ENCODE results near the gene SHMT1.
"Not testable (repeated sequence)": the region's sequence is repeated elsewhere in the genome, so short reads cannot be mapped to it uniquely, and the experiment has no call there.

The SHMT1 gene

DNA sequence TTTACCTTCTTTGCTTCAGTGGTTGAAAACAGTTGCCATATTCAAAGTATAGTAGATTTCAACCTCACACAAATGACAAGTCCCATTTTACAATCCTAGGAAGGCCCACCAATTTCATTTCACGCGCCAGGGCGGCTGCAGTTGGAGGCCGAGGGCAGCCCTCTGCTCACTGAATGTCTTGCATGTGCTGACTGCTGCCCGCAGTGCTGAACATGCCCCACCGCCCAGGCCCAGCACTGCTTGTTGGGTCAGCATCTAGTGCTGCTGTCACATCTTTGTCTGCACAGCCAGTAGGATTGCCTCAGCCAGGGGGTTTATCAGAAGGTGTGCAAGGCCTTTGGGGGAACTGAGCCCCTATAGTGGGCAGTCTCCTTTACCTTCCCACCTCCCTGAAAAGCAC, 36.8 kb downstream of the SHMT1 start:
- ATAC-seq, result no peak
- DNase-seq, result no peak

DNA sequence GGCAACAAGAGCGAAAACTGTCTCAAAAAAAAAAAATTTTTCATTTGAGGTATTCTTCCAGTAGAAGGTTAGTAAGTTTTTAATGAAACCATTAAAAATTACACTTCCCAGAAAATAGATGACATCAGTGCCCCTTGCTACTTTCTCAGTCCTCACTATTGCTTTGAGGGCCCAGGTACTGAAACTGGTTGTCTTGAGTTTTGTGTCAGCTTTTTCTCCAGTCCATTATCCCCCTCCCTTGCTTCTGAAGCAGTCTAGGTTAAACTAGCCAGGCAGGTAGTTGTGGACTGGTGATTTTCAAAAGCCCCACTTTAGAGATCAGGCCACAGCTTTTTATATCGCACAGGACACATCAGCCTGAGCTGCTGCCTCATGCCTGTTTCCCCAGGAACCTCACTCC, 37.3 kb downstream of the SHMT1 start:
- no peak for DNase-seq
- ATAC-seq, result no peak

- no peak for ATAC-seq
- DNase-seq, result no peak
These were observed 39.0 kb downstream of the SHMT1 start for GRCh38 chr17:18324140-18325050.

DNA sequence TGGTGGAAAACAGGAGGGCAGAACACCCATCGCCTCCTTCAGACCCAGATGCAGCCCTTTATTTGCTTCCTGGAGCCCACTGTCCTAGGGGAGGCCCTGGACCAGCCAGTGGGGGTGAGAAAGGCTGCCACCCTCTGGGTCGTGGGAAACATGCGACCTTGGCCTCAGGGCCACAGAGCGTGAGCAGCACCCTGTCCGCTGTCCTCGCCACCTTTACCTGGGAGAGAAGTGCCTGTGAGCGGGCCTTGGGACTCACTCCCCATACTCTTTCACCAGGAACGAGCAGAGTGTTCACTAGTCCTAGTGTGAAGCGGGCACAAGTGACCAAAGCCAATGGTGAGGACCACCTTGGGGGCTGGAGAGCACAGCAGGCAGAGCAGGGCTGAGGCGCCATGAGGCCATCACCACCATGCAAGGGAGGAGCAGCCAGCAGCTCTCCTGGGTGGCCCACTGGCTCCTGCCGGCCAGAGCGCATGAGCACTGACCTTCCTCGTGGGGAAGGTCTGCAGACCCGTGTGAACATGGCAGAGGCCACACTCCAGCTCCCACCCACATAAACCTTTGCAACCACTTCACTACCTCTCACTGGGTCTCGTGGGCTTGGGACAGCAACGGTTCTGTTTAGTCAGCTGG, 39.7 kb downstream of the SHMT1 start:
- no peak for DNase-seq

DNA sequence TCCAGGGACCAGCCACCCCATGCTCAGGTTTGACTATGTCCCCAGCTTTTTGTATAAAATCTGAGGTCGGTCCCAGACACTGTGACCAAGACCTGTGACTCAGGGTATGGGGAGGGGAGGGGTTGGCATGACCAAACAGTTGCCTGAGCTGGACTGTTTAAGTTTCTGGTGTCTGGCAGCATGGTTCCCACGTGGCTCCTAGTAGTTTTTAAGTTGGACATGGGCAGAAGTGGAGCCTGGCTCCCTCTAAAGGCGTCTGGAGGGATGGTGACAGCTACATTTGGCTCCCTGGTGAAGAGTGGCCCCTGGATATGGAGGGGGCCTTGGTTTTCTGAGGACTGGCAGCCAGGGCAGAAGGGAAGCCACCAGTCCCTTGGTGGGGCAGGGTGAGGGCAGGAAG, 40.3 kb downstream of the SHMT1 start:
- DNase-seq (no peak), ATAC-seq (no peak)

More for the DNA sequence above, 39.7 kb downstream of the SHMT1 start:
- no peak for ATAC-seq

DNA sequence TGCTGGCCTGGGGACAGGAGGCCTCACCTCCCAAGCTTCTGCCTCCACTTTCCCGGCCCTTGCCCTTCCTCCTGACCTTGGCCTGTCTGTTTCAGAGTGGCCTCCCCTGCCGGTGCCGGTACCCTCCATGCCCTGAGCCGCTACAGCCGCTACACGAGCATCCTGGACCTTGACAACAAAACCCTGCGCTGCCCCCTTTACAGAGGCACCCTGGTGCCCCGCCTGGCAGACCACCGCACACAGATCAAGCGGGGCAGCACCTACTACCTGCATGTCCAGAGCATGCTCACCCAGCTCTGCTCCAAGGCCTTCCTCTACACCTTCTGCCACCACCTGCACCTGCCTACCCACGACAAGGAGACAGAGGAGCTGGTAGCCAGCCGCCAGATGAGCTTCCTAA, 40.8 kb downstream of the SHMT1 start:
- no peak for ATAC-seq
- no peak for DNase-seq

GRCh38 chr17:18321309-18321708, 42.0 kb downstream of the SHMT1 start:
- DNase-seq (no peak), ATAC-seq (no peak)

DNA sequence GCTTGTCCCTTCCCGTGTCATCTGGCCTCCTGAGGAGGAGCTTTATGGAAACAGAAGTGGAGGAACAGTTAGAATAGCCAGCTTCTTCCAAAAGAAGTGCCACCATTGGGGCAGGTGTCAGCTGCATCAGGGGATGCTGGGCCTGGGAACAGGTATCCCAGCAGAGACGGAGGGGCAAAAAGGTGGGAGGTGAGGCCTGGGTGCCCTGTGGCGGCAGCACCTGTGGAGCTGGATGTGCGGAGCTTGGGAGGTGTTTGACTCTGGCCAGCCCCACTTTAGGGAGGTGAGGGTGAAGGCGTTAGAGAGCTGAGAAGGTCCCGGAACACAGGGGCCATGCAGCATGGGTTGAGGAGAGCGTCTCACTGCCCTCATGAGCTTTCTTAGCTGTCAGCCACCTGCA, 43.0 kb downstream of the SHMT1 start:
- ATAC-seq (no peak), DNase-seq (no peak)

DNA sequence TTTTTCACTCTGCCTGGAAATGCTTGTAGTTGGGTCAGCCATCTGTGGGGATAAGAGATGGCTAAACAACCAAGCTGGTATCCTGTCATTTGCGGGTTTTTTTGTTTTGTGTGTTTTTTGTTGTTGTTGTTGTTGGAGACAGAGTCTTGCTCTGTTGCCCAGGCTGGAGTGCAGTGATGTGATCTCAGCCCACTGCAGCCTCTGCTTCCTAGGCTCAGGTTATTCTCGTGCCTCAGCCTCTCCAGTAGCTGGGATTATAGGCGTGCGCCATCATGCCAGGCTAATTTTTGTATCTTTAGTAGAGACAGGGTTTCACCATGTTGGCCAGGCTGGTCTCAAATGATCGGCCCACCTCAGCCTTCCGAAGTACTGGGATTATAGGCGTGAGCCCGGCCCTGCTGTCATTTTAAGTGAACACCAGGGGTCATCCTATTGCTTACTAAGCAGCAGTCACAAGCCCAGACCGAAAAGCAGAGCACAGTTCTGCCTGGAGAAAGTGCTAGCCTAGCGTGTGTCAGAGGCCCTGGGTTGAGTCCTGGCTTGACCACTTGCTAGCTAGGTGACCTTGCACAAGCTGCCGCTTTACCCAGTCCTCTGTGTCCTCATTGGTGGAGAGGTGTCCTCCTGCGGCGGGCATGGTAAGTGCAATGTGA, 43.6 kb downstream of the SHMT1 start:
- DNase-seq (no peak), ATAC-seq (no peak)

DNA sequence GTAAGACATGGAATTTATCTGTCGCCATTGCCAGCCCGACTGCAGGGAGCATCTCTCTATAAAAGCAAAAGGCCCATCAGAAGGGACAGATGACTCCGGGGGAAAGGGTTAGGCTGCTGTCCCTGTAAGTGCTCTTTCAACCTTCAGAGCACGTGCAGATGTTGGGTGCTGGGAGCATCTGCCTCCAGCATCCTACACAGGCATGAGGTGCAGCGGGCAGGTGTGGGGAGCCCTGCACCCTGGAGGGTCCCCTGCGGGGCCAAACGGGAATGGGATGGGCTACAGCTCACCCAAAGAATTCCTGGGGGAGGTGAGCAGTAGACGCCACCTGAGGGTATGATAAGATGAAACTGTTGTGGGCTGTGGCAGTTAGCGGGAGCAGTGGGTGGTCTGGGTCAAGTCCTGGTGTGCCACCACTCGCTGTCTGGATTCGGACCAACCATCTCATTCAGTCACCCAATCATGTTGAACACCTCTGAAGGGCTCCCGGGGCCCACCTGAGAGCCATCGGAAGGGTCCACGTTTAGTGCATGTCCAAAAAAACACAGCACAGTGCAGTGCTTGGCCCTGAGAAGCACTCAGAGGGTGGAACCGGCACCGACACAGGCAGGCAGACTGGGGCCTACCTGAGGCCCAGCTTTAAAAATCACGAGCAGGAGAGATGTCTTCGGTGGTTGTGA, 44.4 kb downstream of the SHMT1 start:
- ATAC-seq, result no peak

DNA sequence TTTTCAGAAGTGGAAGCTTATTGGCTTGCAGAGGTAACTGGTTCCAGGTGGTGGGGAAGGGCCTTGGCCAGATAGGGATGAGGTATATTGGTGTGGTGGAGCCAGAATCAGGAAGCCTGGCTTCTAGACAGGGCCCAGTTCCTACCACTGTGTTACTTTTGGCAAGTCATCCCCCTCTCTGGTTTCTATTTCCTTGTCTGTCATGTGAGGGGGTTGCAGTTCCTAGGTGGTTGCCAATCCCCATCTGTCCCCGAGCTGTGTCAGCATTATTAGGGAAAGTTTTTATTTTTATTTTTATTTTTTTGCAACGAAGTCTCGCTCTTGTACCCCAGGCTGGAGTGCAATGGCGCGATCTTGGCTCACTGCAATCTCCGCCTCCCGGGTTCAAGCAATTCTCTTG, 45.2 kb downstream of the SHMT1 start:
- ATAC-seq (no peak), DNase-seq (no peak)

More for the DNA sequence above, 44.4 kb downstream of the SHMT1 start:
- no peak for DNase-seq

DNA sequence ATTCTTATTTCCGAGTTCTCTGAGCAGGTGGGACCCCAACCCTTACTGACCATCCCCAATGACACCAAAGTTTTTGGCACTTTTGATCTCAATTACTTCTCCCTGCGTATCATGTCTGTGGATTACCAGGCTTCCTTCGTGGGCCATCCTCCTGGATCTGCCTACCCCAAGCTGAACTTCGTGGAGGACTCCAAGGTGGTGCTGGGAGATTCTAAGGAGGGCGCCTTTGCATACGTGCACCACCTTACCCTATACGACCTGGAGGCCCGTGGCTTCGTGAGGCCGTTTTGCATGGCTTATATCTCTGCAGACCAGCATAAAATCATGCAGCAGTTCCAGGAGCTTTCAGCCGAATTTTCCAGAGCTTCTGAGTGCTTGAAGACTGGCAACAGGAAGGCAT, 47.4 kb downstream of the SHMT1 start:
- no peak for DNase-seq
- no peak for ATAC-seq

GRCh38 chr17:18315562-18315922, 47.8 kb downstream of the SHMT1 start:
- DNase-seq, result no peak
- ATAC-seq, result no peak

DNA sequence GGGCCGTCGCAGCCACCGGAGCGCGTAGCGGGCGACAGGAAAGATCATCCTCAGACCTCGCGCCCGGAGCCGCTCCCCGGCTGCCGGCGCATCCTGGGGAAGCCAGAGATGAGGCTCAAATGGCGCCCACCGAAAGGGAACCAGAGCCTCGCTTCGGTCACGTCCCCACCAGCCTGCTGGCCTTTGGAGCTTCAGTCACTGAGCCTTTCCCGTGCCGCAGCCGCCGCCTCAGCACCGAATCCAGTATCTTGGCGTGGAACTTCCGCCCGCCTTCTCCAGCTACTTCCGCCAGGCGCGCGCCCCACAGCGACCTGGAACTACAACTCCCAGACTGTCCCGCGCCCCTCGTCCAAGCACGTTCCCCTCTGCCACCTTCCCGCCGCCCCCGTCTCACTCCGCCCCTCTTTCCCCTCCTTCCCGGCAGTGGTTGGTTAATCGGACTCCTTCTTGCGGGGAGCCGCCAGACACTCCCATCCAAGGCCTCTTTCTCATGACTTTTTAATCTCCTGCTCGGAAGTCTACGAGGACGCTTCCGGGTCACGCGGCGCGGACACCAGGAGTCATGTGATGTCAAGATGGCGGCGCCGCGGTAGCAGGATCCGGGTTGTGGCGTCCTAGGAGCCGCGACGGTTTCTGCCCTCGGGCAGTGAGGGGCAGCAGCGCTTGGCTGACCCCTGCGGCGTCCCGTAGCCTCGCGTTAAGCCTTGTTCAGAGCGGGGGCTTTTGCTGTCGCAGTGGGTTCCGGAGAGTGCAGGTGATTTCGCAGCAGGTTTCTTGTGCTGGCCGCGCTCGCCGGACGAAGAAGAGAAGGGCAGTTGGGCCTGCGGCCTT, 48.4 kb downstream of the SHMT1 start, which contains the start of the genes SMCR8 and TOP3A:
Gene SMCR8 (plus strand): TSS at position 563 of the 831 bp plus-strand sequence. CDS start 497 bp downstream, outside the sequence.
Gene TOP3A (minus strand): TSS at position 264 of the 831 bp plus-strand sequence. CDS start 216 bp downstream, at position 48.
- DNase-seq (peak; percentile 97), ATAC-seq (peak; percentile 97)

DNA sequence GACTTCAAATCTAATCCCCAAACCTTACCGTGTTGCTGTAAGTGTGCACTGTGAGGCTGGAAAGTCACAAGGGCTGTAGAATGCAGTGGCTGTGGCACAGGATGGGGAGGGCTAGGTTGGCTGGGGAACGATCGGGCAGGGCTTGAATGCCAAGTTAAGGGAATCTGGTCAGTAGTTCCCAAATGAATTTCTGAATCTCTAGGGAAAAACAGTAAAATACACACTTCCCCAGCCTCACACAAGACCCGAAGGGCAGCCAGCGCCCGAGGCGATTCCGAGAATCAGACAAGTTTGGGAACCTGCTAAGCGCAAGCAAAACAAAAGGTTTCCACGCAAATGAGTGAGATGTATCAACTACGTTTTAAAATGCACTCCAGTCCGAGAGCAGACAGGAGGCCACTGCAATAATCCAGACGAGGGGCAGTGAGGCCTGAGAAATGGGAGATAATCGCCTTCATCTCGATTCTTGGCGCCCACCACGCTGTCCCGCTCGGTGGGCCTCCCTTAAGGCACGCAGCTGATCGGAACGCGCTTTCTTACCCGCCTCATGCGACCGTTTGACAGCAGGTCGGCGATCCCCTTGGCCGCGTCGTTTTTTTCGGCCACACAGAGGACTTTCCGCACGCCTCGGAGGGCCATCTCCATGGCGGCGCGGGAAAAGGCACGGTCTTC, 49.2 kb downstream of the SHMT1 start:
- DNase-seq, result peak; percentile 19

GRCh38 chr17:18309202-18309601, 54.1 kb downstream of the SHMT1 start:
- ATAC-seq, result no peak
- no peak for DNase-seq

More for the DNA sequence above, 49.2 kb downstream of the SHMT1 start:
- ATAC-seq, result peak; percentile 10

- DNase-seq, ATAC-seq: not testable (repeated sequence)
These were observed 60.1 kb downstream of the SHMT1 start for GRCh38 chr17:18303206-18303605.

DNA sequence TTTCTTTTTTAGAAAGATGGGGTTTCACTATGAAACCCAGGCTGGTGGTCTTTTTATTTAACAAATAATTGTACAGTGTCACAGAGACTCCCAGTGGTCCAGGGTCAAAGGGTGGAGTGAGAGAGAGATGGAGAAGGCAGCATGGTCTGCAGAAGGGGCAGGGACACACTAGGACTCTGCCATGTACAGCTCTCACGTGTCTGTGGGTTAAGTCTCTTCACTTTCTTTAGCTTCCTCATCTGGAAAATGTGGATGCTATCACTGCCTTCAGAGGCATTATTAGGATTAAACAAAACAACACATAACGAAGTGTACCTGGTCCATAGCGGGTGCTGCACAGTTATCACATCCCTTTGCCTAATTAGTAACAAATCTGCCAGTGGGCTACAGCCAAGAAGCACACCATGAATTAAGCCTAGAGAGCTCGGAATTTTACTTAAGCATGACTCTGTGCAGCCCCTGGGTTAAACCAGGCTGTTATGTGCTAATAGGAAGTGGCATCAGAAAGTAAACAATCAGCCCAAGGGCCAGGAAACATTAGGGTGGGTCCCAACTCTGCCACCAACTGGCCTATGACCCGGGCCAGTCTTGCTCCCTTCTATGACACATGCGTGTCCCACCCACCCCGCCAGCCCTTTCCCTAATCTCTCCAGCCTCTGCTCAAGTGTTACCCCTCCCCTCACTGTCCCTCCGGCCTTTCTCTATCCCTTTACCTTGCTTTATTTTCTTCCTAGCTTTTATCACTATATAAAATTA, 62.4 kb downstream of the SHMT1 start:
- no peak for DNase-seq
- ATAC-seq, result no peak

GRCh38 chr17:18298061-18298460, 65.3 kb downstream of the SHMT1 start:
- ATAC-seq, result not testable (repeated sequence)

More at GRCh38 chr17:18298061-18298460, 65.3 kb downstream of the SHMT1 start:
- DNase-seq, result not testable (repeated sequence)
